H9 (cell line): ENCODE data around the gene BCL6. TPM values are rescaled to one million over a fixed set of nuclear protein-coding genes. Genes with fewer than 3 reads are reported as not detected.

ENCODE experiments used
- DNase-seq: peaks from one replicate; pipeline ENCODE4 v3.0.0-alpha.2; 2017
- H2AFZ ChIP-seq: one replicate; pipeline ENCODE4 v1.6.1; 2013; ENCODE audit warnings: mild to moderate bottlenecking, low read length, control low read depth, moderate library complexity
- H2AK5ac ChIP-seq: 2 replicates; pipeline ENCODE4 v1.6.1; 2013; ENCODE audit warnings: low read length, control low read depth, mixed read lengths; ENCODE audit not compliant: insufficient read length
- H2BK120ac ChIP-seq: one replicate; pipeline ENCODE4 v1.6.1; 2013; ENCODE audit warnings: low read depth, mild to moderate bottlenecking, low read length, control low read depth, inconsistent platforms; ENCODE audit not compliant: poor library complexity, severe bottlenecking
- H2BK12ac ChIP-seq: 2 replicates; pipeline ENCODE4 v1.6.1; 2013; ENCODE audit warnings: low read length, control low read depth, mixed read lengths, low read depth; ENCODE audit not compliant: insufficient read length
- H2BK15ac ChIP-seq: 2 replicates; pipeline ENCODE4 v1.6.1; 2013; ENCODE audit warnings: low read depth, low read length, control low read depth
- H2BK20ac ChIP-seq: one replicate; pipeline ENCODE4 v1.6.1; 2013; ENCODE audit warnings: low read depth, mild to moderate bottlenecking, low read length, control low read depth, inconsistent platforms; ENCODE audit not compliant: poor library complexity, severe bottlenecking
- H2BK5ac ChIP-seq: 2 replicates; pipeline ENCODE4 v1.6.1; 2013; ENCODE audit warnings: low read length, control low read depth, mixed read lengths; ENCODE audit not compliant: insufficient read length
- H3K14ac ChIP-seq: 2 replicates; pipeline ENCODE4 v1.6.1; 2013; ENCODE audit warnings: low read length, control low read depth; ENCODE audit not compliant: insufficient read depth
- H3K18ac ChIP-seq: 2 replicates; pipeline ENCODE4 v1.6.1; 2013; ENCODE audit warnings: low read depth, mild to moderate bottlenecking, mixed read lengths, low read length, control low read depth; ENCODE audit not compliant: insufficient read length
- H3K23ac ChIP-seq: 2 replicates; pipeline ENCODE4 v1.6.1; 2013; ENCODE audit warnings: low read length, control low read depth, mixed read lengths, low read depth; ENCODE audit not compliant: insufficient read length
- H3K23me2 ChIP-seq: 2 replicates; pipeline ENCODE4 v1.6.1; 2013; ENCODE audit warnings: low read depth, mild to moderate bottlenecking, mixed read lengths, low read length, control low read depth; ENCODE audit not compliant: insufficient read length, poor library complexity, severe bottlenecking
- H3K27ac ChIP-seq: 2 replicates; pipeline ENCODE4 v1.5.1; 2013; ENCODE audit warnings: low read length, control low read depth, mixed read lengths, low read depth; ENCODE audit not compliant: insufficient read length
- H3K27me3 ChIP-seq: 2 replicates; pipeline ENCODE4 v1.6.1; 2013; ENCODE audit warnings: low read length, control low read depth, inconsistent platforms; ENCODE audit not compliant: insufficient read depth
- H3K4ac ChIP-seq: 2 replicates; pipeline ENCODE4 v1.6.1; 2013; ENCODE audit warnings: low read depth, mild to moderate bottlenecking, control low read depth, inconsistent platforms, low read length, moderate library complexity
- H3K4me1 ChIP-seq: 2 replicates; pipeline ENCODE4 v1.6.1; 2013; ENCODE audit warnings: low read length, control low read depth, inconsistent platforms; ENCODE audit not compliant: insufficient read depth
- H3K4me2 ChIP-seq: 2 replicates; pipeline ENCODE4 v1.6.1; 2013; ENCODE audit warnings: low read length, control low read depth, mixed read lengths; ENCODE audit not compliant: insufficient read length, insufficient read depth
- H3K56ac ChIP-seq: 2 replicates; pipeline ENCODE4 v1.6.1; 2013; ENCODE audit warnings: low read depth, mild to moderate bottlenecking, mixed read lengths, low read length, control low read depth; ENCODE audit not compliant: insufficient read length
- H3K79me1 ChIP-seq: 2 replicates; pipeline ENCODE4 v1.6.1; 2013; ENCODE audit warnings: low read depth, mild to moderate bottlenecking, moderate library complexity, low read length, control low read depth, inconsistent platforms; ENCODE audit not compliant: insufficient read depth, poor library complexity, severe bottlenecking
- H3K79me2 ChIP-seq: 2 replicates; pipeline ENCODE4 v1.6.1; 2013; ENCODE audit warnings: low read length, control low read depth, inconsistent platforms; ENCODE audit not compliant: insufficient read depth
- H3K9ac ChIP-seq: 2 replicates; pipeline ENCODE4 v1.6.1; 2013; ENCODE audit warnings: low read length, control low read depth, mixed read lengths; ENCODE audit not compliant: insufficient read length; ENCODE audit errors: extremely low read depth
- H3K9me3 ChIP-seq: one replicate; pipeline ENCODE4 v1.6.1; 2013; ENCODE audit warnings: low read depth, low read length, inconsistent platforms; ENCODE audit not compliant: control insufficient read depth
- H3T11ph ChIP-seq: one replicate; pipeline ENCODE4 v1.6.1; 2013; ENCODE audit warnings: mild to moderate bottlenecking, low read length, control low read depth, inconsistent platforms
- H4K20me1 ChIP-seq: one replicate; pipeline ENCODE4 v1.6.1; 2013; ENCODE audit not compliant: control insufficient read depth, insufficient read length, insufficient read depth
- H4K5ac ChIP-seq: 2 replicates; pipeline ENCODE4 v1.6.1; 2013; ENCODE audit warnings: low read depth, mild to moderate bottlenecking, mixed read lengths, low read length, control low read depth; ENCODE audit not compliant: insufficient read length
- H4K8ac ChIP-seq: replicated peaks from 2 replicates; pipeline ENCODE4 v1.6.1; 2013; ENCODE audit warnings: low read length, control low read depth, mixed read lengths, low read depth; ENCODE audit not compliant: insufficient read length
- H4K91ac ChIP-seq: 2 replicates; pipeline ENCODE4 v1.6.1; 2013; ENCODE audit warnings: low read depth, mild to moderate bottlenecking, moderate library complexity, mixed read lengths, low read length, control low read depth; ENCODE audit not compliant: insufficient read length
- H3K27ac Mint-ChIP-seq, 3 experiments: 2 replicates in 2 of 3; 3 replicates in 1 of 3; pipeline ENCODE4 v1.8.0; 2020 to 2021; ENCODE audit warnings: mixed read lengths in 3 of 3, mild to moderate bottlenecking in 1 of 3, moderate library complexity in 1 of 3
- H3K27me3 Mint-ChIP-seq: 2 replicates; pipeline ENCODE4 v1.8.0; 2021; ENCODE audit warnings: low read depth, mild to moderate bottlenecking, moderate library complexity, mixed read lengths
- H3K36me3 Mint-ChIP-seq, 3 experiments: 2 replicates in 2 of 3; 3 replicates in 1 of 3; pipeline ENCODE4 v1.8.0; 2020 to 2021; ENCODE audit warnings: low read depth in 3 of 3, mixed read lengths in 3 of 3; ENCODE audit not compliant: insufficient read depth in 1 of 3
- H3K4me1 Mint-ChIP-seq, 2 experiments: 2 replicates each; pipeline ENCODE4 v1.8.0; 2020; ENCODE audit warnings: mixed read lengths in 2 of 2
- H3K4me3 Mint-ChIP-seq, 2 experiments: 2 replicates in 1 of 2; 3 replicates in 1 of 2; pipeline ENCODE4 v1.8.0; 2020 to 2021; ENCODE audit warnings: mild to moderate bottlenecking in 2 of 2, mixed read lengths in 2 of 2, moderate library complexity in 1 of 2
- H3K9me3 Mint-ChIP-seq, 2 experiments: 2 replicates in 1 of 2; 3 replicates in 1 of 2; pipeline ENCODE4 v1.8.0; 2020; ENCODE audit warnings: mild to moderate bottlenecking in 2 of 2, mixed read lengths in 2 of 2, moderate library complexity in 1 of 2
- WGBS: extraction: QIAGEN DNeasy Blood & Tissue Kit; methylation state at CpG from one replicate; pipeline ENCODE4 v1.1.7; 2013; ENCODE audit warnings: missing lambda C conversion rate, low lambda C conversion rate, mixed read lengths; ENCODE audit not compliant: insufficient read length; ENCODE audit errors: extremely low coverage; 5-methylcytosine and 5-hydroxymethylcytosine counted together
- total RNA-seq: library from RNA; stranded (reverse); gene quantifications from 2 replicates; pipeline ENCODE4 v1.2.1, GENCODE V29; 2021
- TF ChIP-seq, protein P1 (sequence below): fragments of 200-600 bp; sonication (generic); conservative IDR thresholded peaks from 3 replicates; pipeline ENCODE4 v1.8.0; 2021; ENCODE audit warnings: antibody characterized with exemption, mild to moderate bottlenecking

BCL6 gene
- total RNA-seq, 1 experiment from 2014 or later = 3.4 TPM

DNA sequence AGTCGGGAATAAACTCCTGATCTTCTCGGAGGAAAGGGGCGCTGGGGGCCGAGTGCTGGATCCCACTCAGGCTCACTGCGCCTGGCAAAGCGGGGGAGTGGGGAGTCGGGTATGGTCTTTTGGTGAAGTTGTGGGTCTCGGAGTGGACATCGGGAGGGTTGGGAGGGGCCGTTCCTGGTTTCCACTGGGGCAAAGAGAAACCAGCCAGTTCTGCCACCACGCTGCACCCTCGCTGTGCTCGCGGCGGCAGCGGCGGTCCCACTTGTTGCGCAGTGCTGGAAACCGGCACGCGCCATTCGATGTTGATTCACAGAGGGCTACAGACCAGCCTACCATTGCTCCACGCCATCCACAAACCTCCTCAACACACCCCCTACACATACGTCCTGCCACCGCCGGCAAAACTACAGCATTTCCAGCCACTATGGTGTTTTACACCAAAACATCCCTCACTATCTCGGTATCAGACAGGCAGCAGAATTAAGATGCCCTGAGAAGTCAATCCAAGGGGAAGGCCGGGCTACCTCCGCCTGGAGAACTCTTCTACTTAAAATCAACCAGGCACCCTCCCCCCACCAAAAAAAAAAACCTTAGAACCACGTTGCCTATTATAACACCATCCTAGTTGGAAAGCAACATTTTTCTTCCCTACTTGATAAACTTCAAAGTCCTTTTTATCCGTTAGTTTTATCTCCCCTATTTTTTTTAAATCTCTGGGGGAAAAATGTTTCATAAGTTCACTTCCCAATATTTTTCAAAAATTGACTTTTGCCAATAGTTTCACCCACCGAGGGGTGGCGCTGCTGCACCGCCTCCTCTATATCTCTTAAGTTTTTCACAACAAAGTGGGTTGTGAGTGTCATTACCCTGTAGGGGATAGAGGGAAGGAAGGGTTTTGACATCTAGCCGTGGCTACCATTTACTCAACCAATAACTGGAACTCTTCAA, 3.6 kb downstream of the BCL6 start:
- H3K27ac Mint-ChIP-seq = 0 out of 7 replicates have a peak overlapping the region, but pooled peaks of 1 of the 3 experiments have one; percentile 34

More for the DNA sequence above, 3.6 kb downstream of the BCL6 start:
- Histone ChIP-seq H3K23ac (no peak overlapping the region), H3K79me1 (no peaks in the 10 kb centered on the region), H4K8ac (no peak overlapping the region), H2BK15ac (no peak overlapping the region), H2AK5ac (no peak overlapping the region), H4K5ac (no peak overlapping the region), H3K27ac (no peak overlapping the region), H3K9ac (peak overlapping the region; percentile 8), H3K4me2 (peak overlapping the region; percentile 98), H3K9me3 (no peaks in the 10 kb centered on the region), H3K79me2 (no peaks in the 10 kb centered on the region), H3K56ac (no peak overlapping the region), H2BK120ac (no peak overlapping the region), H3K14ac (no peak overlapping the region), H3K4me1 (peaks cover 4% of the 10 kb centered on the region; the same call in 1 of the 2 replicates), H2BK20ac (no peak overlapping the region), H3T11ph (no peak overlapping the region), H3K27me3 (peaks cover 4% of the 10 kb centered on the region; the same call in 1 of the 2 replicates), H2BK5ac (no peak overlapping the region), H3K23me2 (peaks cover 56% of the 10 kb centered on the region), H3K18ac (peak overlapping the region; percentile 16), H2AFZ (no peak overlapping the region), H3K4ac (no peak overlapping the region), H4K20me1 (no peaks in the 10 kb centered on the region), H4K91ac (no peak overlapping the region), H2BK12ac (no peak overlapping the region)
- peak overlapping the region; percentile 85 to 92 for H3K4me3 Mint-ChIP-seq
- H3K9me3 Mint-ChIP-seq = no peaks in the 10 kb centered on the region; a peak in 1 of 5 replicates
- peaks cover 38% of the 10 kb centered on the region for H3K27me3 Mint-ChIP-seq
- WGBS = no CpG with 5 or more reads among the region's 35 CpGs
- peak; percentile 54 for DNase-seq
- TF ChIP-seq, protein P1, sequence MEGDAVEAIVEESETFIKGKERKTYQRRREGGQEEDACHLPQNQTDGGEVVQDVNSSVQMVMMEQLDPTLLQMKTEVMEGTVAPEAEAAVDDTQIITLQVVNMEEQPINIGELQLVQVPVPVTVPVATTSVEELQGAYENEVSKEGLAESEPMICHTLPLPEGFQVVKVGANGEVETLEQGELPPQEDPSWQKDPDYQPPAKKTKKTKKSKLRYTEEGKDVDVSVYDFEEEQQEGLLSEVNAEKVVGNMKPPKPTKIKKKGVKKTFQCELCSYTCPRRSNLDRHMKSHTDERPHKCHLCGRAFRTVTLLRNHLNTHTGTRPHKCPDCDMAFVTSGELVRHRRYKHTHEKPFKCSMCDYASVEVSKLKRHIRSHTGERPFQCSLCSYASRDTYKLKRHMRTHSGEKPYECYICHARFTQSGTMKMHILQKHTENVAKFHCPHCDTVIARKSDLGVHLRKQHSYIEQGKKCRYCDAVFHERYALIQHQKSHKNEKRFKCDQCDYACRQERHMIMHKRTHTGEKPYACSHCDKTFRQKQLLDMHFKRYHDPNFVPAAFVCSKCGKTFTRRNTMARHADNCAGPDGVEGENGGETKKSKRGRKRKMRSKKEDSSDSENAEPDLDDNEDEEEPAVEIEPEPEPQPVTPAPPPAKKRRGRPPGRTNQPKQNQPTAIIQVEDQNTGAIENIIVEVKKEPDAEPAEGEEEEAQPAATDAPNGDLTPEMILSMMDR = peak; percentile 95
- peaks cover 44 to 51% of the 10 kb centered on the region in 2 experiments for H3K4me1 Mint-ChIP-seq
- no peaks in the 10 kb centered on the region for H3K36me3 Mint-ChIP-seq
